Duodenal mucosa (tissue), 2 donors: ENCODE results near the gene NEGR1.
"Not testable (repeated sequence)": the region's sequence is repeated elsewhere in the genome, so short reads cannot be mapped to it uniquely, and the experiment has no call there.

Source experiments
- H3K27ac ChIP-seq: one replicate; pipeline ENCODE4 v1.7.0; 2013; ENCODE audit warnings: low read depth, low read length
- H3K27me3 ChIP-seq, 2 donors: one replicate each; pipeline ENCODE4 v1.7.0; 2013; ENCODE audit warnings: low read length in 2 of 2, control low read depth in 1 of 2; ENCODE audit not compliant: insufficient read depth in 2 of 2, control insufficient read depth in 1 of 2
- H3K36me3 ChIP-seq, 2 donors: one replicate each; pipeline ENCODE4 v1.7.0; 2013; ENCODE audit warnings: low read length in 2 of 2, control low read depth in 1 of 2; ENCODE audit not compliant: insufficient read depth in 2 of 2, control insufficient read depth in 1 of 2
- H3K4me1 ChIP-seq, 2 donors: one replicate each; pipeline ENCODE4 v1.7.0; 2013; ENCODE audit warnings: low read length in 2 of 2, control low read depth in 1 of 2; ENCODE audit not compliant: insufficient read depth in 2 of 2, control insufficient read depth in 1 of 2
- H3K4me3 ChIP-seq, 2 donors: one replicate each; pipeline ENCODE4 v1.7.0; 2013; ENCODE audit warnings: low read length in 2 of 2, low read depth in 1 of 2
- H3K9ac ChIP-seq, 2 donors: one replicate each; pipeline ENCODE4 v1.7.0; 2013; ENCODE audit warnings: low read length in 2 of 2, low read depth in 1 of 2
- H3K9me3 ChIP-seq, 2 donors: one replicate each; pipeline ENCODE4 v1.7.0; 2013; ENCODE audit warnings: low read length in 2 of 2, control low read depth in 1 of 2; ENCODE audit not compliant: control insufficient read depth in 1 of 2

Gene NEGR1

DNA sequence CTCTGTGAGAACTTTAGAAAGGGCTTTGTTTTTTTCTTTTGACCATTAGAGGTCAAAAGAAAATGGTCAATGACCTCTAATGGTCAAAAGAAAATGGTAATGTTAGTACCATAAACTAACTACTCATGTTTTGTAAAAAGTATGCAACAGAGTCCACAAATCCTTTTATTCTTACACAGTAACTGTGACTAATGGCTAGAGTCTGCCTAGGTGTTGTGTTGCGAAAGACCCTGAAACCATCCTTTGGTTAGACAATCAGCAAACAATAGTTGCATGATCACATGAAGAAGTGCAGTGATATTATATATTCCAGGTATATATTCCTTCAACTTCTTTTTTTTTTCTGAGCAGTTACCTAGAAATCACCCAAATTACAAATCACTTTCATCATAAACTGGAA, 40.9 kb downstream of the NEGR1 start:
- Histone ChIP-seq H3K36me3 (no peaks in the 10 kb centered on the region), H3K9me3 (no peaks in the 10 kb centered on the region), H3K27me3 (no peaks in the 10 kb centered on the region), H3K4me1 (no peaks in the 10 kb centered on the region), H3K27ac (no peak overlapping the region), H3K4me3 (no peak overlapping the region), H3K9ac (no peak overlapping the region)

DNA sequence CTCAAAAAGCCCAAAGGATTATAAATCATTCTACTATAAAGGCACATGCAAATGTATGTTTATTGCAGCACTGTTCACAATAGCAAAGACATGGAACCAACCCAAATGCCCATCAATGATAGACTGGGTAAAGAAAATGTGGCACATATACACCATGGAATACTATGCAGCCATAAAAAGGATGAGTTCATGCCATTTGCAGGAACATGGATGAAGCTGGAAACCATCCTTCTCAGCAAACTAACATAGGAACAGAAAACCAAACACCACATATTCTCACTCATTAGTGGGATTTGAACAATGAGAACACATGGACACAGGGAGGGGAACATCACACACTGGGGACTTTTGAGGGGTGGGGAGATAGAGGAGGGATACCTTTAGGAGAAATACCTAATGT, 46.4 kb downstream of the NEGR1 start:
- not testable (repeated sequence) for H3K27me3 ChIP-seq, H3K4me1 ChIP-seq, H3K4me3 ChIP-seq, H3K9ac ChIP-seq, H3K27ac ChIP-seq, H3K9me3 ChIP-seq, H3K36me3 ChIP-seq

DNA sequence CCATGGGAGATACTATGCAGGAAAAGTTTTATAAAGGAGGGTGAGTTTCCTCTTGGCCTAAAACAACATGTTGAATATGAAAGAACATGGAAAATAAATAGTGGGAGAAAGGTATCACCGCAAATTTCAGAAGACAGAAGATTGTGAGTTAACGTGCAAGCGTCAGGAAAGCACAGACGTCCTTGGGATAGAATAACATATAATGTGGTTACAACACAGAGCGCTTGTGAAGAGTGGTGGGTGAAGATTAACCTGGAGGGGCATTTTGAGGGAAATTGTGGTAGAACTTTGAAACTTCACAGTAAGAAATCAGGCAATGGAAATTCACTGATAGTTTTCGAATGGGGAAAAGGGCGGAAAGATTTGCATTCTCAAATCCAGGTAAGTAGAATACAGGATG, 47.3 kb downstream of the NEGR1 start:
- H3K9me3 ChIP-seq: peaks cover 0 to 3% of the 10 kb centered on the region in 2 donors
- H3K4me3 ChIP-seq: no peak overlapping the region
- H3K36me3 ChIP-seq: no peaks in the 10 kb centered on the region
- H3K27me3 ChIP-seq: no peaks in the 10 kb centered on the region
- no peak overlapping the region for H3K27ac ChIP-seq
- no peak overlapping the region for H3K9ac ChIP-seq
- H3K4me1 ChIP-seq: no peaks in the 10 kb centered on the region

DNA sequence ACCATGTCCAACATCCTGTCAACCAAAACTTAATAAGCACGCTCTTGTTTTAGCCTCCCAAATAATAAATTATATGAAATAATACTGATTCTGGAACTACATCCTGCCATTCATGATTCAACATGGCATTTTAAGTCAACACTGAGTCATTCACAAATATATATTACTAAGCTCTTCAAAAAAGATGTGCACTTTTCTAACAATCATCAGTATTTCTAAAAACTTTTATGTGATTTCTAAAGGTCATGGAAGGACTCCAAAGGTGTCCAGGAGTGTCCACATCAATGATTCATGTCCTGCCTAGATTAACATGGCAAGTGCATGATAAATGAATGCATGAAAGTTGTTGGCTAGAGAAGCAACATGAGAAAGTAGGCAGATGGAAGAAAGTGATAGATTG, 51.6 kb downstream of the NEGR1 start:
- peaks cover 0 to 3% of the 10 kb centered on the region in 2 donors for H3K9me3 ChIP-seq
- H3K4me3 ChIP-seq: no peak overlapping the region
- no peaks in the 10 kb centered on the region for H3K27me3 ChIP-seq
- no peaks in the 10 kb centered on the region for H3K36me3 ChIP-seq
- H3K4me1 ChIP-seq: no peaks in the 10 kb centered on the region
- H3K27ac ChIP-seq: no peak overlapping the region
- H3K9ac ChIP-seq: no peak overlapping the region

DNA sequence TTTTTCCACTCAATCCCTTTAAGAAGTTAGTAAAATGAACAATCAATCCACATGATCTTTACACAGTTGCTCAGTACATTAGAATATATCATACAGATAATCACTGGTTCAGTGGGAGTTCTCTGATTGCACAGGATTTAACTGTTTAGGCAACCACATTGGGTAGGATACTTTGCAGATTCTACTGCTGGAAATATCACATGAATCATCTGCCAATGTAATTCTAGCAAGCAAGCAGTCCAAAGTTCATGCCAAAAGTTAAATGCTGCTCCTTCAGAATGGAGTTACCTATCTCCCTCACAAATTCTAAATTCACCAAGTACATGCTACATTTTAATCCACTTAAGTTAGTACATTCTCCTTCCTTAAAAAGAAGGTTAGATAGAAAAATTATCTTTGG, 52.4 kb downstream of the NEGR1 start:
- H3K4me1 ChIP-seq: no peaks in the 10 kb centered on the region
- no peak overlapping the region for H3K9ac ChIP-seq
- H3K36me3 ChIP-seq: no peaks in the 10 kb centered on the region
- no peak overlapping the region for H3K27ac ChIP-seq
- peaks cover 0 to 3% of the 10 kb centered on the region in 2 donors for H3K9me3 ChIP-seq
- H3K4me3 ChIP-seq: no peak overlapping the region
- no peaks in the 10 kb centered on the region for H3K27me3 ChIP-seq

DNA sequence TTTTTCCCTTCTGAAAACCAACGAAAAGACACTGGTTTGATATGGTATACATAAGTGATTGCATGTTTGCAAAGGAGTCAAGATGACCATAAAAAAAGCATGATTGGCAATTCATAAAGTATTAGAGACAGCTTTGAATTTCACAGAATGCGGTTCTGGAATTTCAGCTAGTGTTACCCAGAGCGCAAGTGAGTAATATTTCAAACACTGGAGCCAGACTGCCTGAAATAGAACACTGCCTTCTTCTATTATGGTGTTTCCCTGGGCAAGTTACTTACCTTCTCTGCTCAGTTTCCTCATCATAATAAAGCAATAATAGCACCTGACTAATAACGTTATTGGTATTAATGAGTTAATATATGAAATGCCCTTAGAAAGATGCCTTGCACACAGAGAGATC, 54.7 kb downstream of the NEGR1 start:
- Histone ChIP-seq H3K36me3 (no peaks in the 10 kb centered on the region), H3K27ac (no peak overlapping the region), H3K9ac (no peak overlapping the region), H3K9me3 (no peaks in the 10 kb centered on the region), H3K4me1 (no peaks in the 10 kb centered on the region), H3K27me3 (no peaks in the 10 kb centered on the region), H3K4me3 (no peak overlapping the region)

DNA sequence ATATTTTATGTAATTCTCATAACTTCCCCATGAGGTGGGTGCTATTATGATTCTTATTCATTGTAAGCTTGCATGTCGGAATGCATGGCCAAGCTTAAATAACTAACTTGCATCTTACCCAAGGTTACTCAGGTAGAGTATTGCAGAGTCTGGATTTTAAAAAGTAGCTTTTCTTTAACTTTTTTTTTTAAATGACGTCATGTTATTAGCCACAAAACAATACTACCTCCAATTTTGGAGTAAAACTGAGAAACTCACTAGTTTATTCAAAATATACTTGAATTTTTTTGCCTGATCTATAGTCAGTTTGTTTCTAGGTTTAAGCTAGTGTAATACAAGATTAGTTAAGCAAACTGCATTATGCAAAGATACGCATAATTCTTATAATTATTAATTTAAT, 57.8 kb downstream of the NEGR1 start:
- Histone ChIP-seq H3K36me3 (no peaks in the 10 kb centered on the region), H3K9me3 (no peaks in the 10 kb centered on the region), H3K27me3 (no peaks in the 10 kb centered on the region), H3K27ac (no peak overlapping the region), H3K4me1 (no peaks in the 10 kb centered on the region), H3K4me3 (no peak overlapping the region), H3K9ac (no peak overlapping the region)

DNA sequence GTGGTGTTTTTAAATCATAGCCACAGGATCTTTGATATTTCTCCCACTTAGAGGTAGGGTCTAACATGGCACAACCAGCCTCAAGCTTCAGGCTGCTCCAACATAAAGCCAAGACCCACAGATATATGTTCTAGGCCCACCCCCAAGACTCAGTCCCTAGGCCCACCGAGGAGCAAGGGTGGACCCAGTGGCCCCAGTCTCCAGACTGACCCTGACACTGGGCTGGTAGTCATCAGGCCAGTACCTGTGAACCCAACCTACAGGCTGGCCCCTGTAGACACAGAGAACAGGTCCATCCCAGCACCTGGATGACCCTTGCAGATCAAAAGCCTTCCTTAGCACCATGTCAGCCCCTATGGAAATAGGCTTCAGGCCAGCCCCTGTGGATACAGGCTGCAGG, 60.5 kb downstream of the NEGR1 start:
- H3K27me3 ChIP-seq: no peaks in the 10 kb centered on the region
- no peaks in the 10 kb centered on the region for H3K9me3 ChIP-seq
- H3K4me3 ChIP-seq: no peak overlapping the region
- no peak overlapping the region for H3K27ac ChIP-seq
- H3K4me1 ChIP-seq: no peaks in the 10 kb centered on the region
- no peaks in the 10 kb centered on the region for H3K36me3 ChIP-seq
- no peak overlapping the region for H3K9ac ChIP-seq

DNA sequence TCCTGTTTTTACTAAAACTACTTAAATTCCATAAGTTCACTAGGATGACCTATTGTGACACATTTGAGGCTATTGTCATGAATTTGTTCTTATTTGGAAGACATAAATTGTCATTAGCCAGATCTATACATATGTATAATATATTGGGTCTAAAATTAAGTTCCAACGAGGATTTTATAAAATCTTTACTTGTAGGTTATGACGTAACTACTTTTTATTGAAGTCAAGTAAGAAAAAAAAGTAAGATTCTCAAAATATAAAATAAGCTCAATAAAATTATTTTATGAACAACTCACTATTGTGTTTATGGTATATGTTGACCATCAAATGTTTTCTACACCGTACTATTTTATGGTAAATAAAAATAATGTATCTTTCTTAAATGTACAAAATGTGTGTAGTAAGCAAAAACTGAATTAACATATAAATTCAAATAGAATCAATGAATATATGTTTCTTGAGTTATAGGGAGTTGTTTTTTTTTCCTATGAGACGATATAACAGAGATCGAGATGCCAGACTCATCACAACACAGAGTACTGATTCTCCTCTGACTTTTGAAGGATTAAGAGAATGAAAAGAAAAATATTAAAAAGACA, 64.1 kb downstream of the NEGR1 start:
- no peaks in the 10 kb centered on the region for H3K36me3 ChIP-seq
- H3K9ac ChIP-seq: no peak overlapping the region
- H3K27me3 ChIP-seq: no peaks in the 10 kb centered on the region
- H3K4me3 ChIP-seq: no peak overlapping the region
- H3K9me3 ChIP-seq: no peaks in the 10 kb centered on the region
- H3K4me1 ChIP-seq: no peaks in the 10 kb centered on the region
- H3K27ac ChIP-seq: no peak overlapping the region

DNA sequence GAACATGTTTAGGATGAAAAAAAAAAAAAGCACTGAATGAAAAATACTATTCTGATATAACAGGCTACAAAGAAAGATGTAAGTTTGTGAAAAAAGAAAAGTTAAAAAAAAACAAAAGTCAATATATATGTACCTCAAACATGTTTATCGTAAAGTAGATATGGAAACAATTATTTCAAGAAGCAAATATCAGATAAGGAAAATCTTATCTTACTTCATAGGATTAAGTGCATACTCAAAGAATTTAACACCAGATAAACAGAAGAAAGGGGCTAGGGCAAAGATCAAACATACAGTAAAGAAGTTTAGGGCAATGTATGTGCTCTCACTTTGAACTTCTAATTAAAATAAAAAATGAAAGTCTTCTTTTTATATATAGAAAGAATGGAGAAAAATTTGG, 75.3 kb downstream of the NEGR1 start:
- no peak overlapping the region for H3K9ac ChIP-seq
- H3K4me1 ChIP-seq: no peaks in the 10 kb centered on the region

DNA sequence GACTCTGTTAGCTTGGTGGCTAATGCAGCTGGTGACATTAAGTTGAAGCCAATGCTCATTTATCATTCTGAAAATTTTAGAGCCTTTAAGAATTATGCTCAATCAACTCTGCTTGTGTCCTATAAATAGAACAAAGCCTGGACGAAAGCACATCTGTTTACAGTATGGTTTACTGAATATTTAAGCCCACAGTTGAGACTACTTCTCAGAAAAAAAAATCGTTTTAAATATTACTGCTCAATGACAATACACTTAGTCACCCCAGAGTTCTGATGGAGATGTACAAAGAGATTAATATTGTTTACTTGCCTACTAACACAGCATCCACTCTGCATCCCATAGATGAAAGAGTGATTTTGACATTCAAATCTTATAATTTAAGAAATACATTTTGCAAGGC, 79.6 kb downstream of the NEGR1 start:
- no peaks in the 10 kb centered on the region for H3K27me3 ChIP-seq
- no peak overlapping the region for H3K4me3 ChIP-seq
- H3K9ac ChIP-seq: no peak overlapping the region
- H3K4me1 ChIP-seq: no peaks in the 10 kb centered on the region
- H3K27ac ChIP-seq: no peak overlapping the region
- H3K36me3 ChIP-seq: no peaks in the 10 kb centered on the region
- no peaks in the 10 kb centered on the region for H3K9me3 ChIP-seq

More for the DNA sequence above, 75.3 kb downstream of the NEGR1 start:
- Histone ChIP-seq H3K36me3 (no peaks in the 10 kb centered on the region), H3K4me3 (no peak overlapping the region), H3K27ac (no peak overlapping the region), H3K27me3 (no peaks in the 10 kb centered on the region), H3K9me3 (no peaks in the 10 kb centered on the region)
